ENCODE results near the gene MAN2B1.
A peak's percentile ranks its signal among the peaks of the same experiment; 100 is the strongest.
"Not testable (repeated sequence)": the region's sequence is repeated elsewhere in the genome, so short reads cannot be mapped to it uniquely, and the experiment has no call there.

MAN2B1 gene

DNA sequence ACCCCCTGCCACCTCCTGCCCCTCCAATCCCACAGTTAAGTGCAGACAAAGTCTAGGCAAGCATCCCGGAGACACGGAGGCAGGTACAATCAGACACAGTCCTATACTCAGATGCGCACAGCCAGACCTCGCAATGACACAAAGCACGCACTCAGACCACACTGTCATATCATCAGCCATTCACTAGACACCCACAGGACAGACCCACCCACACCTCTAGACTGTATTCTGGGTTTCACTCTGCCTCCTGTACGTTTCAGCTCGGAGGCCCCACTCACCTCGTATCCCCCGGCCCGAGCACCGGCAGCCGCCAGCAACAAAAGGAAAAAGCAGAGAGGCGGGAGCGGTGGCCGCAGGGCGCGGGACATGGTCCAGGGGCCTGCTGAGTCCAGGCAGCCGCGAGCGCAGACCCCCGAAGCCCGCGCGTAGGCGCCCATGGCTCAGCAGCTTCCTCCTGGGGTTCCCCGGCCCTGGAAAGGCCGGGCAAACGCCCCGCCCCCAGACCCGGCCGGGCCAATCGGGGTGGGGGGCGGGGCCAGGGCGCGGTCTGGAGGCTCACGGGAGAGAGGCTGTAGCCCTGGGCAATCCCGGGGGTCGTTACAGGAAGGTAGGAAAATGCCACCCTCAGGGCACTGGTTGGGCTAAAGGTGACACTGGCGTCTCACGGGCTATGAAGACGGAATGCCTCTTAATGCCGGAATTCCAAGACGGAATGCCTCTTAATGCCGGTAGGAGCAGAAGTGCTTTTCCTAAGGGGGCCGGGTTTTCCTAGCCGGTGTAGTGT, at the start of gene MAN2B1, which contains the start of gene WDR83:
Gene MAN2B1 (minus strand): TSS at position 478 of the 784 bp plus-strand sequence. CDS start 41 bp downstream, at position 437.
Gene WDR83 (plus strand): TSS at position 543 of the 784 bp plus-strand sequence. CDS start 2,984 bp downstream, outside the sequence.
- DNase-seq (ENCODE audit: low read depth): peak; percentile 72

DNA sequence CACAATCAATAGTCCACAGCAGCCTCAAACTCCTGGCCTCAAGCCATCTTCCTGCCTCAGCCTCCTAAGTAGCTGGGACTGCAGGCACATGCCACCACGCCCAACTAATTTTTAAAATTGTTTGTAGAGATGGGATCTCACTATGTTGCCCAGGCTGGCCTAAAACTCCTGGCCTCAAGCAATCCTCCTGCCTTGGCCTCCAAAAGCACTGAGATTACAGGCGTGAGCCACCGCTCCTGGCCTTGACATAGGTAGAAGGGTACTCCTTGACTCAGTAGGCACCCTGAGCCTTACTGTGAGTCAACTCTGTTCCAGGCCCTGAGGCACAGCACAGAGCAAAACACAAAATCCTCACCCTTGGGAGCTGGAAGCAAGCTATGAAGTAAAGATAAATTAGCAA, 49.4 kb upstream of the MAN2B1 start:
- DNase-seq (ENCODE audit: low read depth): no peak

DNA sequence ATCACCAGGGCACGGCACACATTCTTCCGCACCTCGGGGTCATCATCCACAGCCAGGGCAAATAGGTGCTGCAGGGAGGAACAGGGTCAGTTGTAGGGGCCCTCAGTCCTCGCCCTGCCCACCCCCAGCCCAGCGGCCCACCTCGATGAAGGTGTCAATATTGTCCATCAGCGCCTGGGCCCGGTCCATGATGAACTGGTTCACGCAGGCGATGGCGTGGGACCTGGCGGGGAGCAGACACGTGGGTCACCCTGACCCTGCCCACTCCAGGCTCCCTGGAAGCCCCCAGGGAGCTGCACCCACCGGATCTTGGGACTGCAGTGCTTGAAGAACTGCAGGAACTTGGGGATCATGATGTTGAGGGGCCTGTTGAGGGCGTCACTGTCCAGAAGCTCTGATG, 48.6 kb upstream of the MAN2B1 start:
- DNase-seq (ENCODE audit: low read depth): no peak

DNA sequence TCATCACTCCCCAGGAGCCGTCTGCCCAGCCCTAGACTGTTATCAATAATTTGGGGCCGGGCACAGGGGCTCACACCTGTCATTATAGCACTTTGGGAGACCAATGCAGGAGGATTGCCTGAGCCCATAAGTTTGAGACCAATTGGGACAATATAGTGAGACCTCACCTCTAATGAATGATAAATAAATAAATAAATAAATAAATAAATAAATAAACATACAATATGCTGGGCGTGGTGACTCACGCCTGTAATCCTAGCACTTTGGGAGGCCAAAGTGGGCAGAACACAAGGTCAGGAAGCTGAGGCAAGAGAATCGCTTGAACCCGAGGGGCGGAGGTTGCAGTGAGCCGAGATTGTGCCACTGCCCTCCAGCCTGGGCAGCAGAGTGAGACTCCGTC, 46.8 kb upstream of the MAN2B1 start:
- DNase-seq (ENCODE audit: low read depth): not testable (repeated sequence)

DNA sequence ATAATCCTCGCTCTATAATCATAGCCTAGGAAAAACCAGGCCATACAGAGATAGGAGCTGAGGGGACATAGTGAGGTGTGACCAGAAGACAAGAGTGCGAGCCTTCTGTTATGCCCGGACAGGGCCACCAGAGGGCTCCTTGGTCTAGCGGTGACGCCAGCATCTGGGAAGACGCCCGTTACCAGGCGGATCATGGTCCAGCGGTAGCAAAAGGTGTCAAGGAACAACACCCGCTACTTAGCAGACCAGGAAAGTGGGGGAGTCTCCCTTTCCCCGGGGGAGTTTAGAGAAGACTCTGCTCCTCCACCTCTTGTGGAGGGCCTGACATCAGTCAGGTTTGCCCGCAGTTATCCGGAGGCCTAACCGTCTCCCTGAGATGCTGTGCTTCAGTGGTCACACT, 45.5 kb upstream of the MAN2B1 start:
- DNase-seq (ENCODE audit: low read depth): not testable (repeated sequence)

DNA sequence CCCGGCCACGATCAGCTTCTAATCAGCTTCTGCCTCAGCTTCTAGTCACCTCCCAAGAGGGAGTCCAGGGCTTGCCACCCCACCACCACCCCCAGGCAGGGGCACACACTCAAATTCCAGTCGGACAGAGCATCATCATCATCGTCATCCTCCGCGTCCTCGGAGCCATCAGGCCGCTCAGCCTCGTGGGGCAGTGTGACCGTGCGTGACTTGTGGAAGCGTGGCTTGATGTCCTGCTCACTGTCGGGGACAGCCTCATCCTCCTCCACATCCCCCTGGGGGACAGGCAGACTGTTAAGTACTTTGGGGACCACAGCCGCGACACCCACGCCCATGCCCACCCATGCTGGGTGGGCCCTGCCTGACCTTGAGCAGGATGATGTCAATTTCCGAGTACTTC, 44.6 kb upstream of the MAN2B1 start:
- DNase-seq (ENCODE audit: low read depth): no peak

DNA sequence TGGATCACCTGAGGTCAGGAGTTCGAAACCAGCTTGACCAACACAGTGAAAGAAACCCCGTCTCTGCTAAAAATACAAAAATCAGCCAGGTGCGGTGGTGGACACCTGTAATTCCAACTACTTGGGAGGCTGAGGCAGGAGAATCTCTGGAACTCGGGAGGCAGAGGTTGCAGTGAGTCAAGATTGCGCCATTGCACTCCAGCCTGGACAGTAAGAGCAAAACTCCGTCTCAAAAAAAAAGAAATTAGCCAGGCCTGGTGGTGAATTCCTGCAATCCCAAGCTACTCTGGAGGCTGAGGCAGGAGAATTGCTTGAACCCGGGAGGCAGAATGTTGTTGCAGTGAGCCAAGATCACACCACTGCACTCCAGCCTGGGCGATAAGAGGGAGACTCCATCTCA, 42.1 kb upstream of the MAN2B1 start:
- DNase-seq (ENCODE audit: low read depth): no peak

DNA sequence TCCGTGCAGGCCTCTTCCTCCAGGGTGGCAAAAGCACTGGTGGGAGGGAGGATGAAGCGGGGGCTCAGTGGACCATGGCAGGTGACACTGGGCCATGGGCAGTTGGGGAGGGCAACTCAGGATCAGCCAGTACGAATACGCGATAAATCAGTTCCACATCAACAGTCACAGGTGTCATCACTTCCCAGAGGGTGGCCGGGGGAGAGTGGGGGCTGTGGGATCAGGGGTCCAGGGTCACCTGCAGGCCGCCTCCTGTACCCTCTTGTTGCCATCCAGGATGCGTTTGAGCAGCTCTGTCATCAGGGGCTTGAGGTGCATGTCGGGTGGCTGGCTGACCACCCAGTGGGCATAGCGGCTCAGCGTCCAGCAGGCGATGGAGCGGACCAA, 39.8 kb upstream of the MAN2B1 start:
- DNase-seq (ENCODE audit: low read depth): no peak

DNA sequence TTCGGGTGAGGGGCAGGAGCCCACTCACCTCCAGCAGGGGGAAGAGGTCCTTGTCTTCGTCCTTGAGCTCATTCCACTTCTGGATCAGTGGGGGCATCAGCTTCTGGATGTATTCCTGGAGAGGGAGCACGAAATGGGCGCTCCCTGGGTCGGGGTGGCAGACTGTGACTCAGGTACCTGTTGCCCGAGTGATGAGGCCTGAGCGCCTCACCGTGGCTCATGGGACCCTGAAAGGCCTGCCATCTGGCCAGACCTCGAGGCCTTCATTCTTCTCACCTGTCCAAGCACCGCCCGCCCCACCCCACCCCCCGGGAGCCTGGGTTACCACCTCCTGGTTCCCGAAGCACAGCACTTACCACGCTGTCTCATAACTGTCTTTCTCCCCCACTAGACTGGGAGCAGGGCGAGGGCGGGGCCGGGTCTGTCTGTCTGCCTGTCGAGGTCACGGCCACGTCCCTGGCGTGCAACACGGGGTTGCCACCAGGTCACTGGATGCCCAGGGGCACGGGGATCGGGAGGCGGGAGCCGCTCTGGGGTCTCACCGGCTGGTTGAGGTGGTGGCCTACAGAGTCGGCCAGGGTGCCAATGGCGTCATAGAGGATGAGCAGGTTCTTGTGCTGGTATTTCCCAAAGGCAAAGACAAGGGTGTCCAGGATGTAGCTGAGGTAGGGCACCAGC, 39.3 kb upstream of the MAN2B1 start:
- DNase-seq (ENCODE audit: low read depth): no peak

DNA sequence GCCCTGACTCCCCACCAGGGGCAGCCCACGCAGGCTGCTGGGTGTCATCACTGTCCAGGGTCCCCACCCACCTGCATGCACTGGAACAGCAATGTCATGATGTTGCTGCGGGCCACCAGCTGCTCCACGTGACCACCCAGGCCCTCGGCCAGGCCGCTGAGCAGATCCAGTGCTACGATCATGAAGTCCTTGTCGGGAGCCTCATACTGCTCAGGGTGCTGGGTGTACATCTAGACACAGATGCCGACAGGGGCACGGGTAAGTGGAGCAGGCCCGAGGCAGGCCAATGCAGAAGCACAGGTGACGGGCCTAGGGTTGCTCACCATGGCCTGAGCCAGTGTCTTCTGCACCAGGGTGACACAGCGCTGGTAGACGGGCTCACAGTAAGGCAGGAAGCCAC, 38.6 kb upstream of the MAN2B1 start:
- DNase-seq (ENCODE audit: low read depth): no peak

DNA sequence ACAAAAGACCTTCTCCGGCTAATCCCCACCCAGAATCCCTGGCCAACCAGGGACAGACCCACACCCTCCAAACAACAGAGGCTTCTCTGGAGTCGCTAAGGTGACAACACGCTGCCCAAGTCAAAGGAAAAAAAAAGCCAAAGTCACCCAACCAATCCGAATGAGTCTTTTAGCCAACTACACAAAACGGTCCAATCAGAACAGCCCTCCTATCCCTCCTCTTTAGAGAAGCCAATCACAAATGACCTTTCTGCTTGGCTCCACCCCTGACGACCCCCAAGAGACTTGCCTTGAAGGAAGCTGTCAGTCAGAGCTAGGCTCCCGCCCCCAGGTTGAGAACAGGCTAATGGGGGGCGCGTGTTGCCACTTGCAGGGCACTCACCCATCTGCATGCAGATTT, 36.5 kb upstream of the MAN2B1 start:
- no peak for DNase-seq (ENCODE audit: low read depth)

DNA sequence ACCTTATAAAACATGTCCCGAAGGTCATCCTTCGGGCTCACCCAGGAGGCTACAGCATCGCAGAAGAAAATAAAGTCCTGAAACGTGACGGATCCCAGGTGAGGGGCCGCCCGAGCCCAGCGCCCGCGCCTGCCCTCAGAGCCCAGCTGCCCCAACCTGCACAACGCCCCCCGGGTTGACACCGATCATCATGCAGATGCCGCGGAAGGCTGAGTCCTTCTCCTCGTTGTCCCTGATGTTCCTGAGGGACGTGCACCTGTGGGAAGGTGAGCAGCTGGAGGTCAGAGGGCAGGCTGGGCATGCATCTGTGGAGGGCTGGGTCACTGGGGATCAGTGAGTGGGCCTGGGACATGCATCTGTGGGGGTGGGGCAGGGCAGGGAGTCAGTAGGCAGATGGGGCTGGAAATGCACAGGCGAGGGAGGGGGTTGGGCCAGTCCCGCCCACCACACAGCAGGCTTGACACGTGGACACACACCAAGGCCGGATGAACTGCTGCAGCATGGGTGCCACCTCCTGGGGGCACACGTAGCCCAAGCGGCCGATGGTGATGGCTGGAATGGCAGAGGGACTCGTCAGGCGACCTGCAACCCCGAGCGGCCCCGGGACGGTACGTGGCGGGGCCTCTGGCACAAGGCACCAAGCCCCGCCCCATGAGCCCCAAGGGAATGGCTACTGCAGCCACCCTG, 35.2 kb upstream of the MAN2B1 start:
- no peak for DNase-seq (ENCODE audit: low read depth)

DNA sequence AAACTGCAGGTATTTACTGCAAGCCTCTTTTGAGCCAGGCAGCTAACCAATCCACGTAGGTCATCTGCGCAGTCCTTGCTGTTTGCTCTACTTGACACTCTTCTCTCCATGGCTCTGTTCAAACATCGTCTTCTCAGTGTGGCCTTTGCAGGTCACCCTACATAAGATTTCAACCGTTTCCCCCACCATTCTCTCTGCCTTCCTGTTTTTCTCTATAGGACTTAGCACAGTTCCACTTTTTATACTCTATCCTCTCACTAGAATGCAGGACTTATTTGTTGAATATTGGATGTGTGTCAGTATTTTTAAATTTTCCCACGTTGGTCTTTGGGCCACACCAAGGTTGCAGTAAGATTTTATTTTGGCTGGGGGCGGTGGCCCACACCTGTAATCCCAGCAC, 31.6 kb upstream of the MAN2B1 start:
- no peak for DNase-seq (ENCODE audit: low read depth)

DNA sequence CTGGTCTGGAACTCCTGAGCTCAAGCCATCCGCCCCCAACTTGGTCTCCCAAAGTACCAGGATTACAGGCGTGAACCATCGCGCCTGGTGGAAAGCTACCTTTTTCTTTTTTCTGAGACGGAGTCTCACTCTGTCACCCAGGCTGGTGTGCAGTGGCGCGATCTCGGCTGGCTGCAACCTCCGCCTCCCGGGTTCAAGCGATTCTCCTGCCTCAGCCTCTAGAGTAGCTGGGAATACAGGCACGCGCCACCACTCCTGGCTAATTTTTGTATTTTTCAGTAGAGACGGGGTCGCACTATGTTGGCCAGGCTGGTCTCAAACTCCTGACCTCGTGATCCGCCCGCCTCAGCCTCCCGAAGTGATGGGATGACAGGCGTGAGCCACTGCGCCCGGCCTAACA, 30.9 kb upstream of the MAN2B1 start:
- not testable (repeated sequence) for DNase-seq (ENCODE audit: low read depth)

DNA sequence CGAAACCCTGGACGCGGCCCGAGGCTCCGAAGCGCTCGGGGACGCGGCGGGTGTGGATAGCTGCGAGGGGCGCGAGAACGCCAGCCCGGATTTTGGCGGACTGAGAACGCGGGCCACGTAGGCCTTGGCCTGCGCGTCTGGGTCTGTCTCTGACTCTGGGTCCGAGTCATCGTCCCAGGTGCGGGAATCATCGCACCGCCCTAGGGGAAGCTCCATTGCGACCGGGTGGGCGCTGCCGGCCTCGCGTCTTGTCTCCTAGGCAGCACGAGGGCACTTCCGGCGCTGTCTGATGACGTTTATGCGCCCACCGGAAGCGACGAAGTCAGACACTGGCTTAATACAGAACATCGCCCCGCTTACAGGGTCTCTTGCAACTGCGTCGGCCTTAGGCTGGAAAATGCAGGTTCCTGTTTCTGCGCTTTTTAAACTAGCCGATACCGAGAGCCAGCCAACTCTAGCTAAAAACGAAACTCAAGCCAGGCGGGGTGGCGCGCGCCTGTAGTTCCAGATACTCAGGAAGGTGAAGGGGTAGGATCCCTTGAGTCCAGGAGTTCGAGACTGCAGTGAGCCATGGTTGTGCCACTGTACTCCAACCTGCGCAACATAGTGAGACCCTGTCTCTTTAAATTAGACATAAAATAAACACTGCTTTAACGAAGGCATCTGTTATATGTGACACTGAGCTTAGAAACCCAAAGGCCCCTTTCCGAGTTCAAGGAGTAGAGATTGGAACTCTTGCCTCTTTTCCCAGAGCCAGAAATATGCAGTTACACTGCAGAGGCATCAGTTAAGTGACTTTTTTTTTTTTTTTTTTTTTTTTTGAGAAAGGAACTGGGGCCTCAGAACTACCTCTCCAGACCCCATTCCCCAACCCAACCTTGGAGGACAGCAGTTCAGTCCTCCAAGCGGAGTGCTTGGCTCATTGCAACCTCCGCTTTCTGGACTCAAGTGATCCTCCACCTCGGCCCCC, 30.1 kb upstream of the MAN2B1 start, which contains the start of gene FBXW9:
Gene FBXW9 (minus strand): TSS at position 266 of the 970 bp plus-strand sequence. CDS start 50 bp downstream, at position 216.
- DNase-seq (ENCODE audit: low read depth): peak; percentile 94

DNA sequence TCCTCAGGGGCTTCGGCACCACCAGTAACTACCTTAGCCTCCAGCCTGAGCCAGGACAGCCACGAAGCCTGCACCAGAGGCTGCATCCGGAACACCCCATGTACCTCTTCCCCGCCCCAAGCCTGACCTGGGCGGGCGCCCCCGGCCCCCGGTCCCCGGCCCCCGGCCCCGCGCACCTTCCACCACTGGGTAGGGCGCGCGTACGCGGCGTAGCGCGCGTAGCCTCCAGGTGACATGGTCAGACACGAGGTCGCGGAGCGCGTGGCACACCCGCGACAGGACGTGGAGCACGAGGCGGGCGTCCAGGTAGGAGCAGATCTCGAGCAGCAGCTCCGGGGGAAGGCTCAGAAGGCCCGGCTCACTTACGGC, 29.4 kb upstream of the MAN2B1 start:
- DNase-seq (ENCODE audit: low read depth): no peak

DNA sequence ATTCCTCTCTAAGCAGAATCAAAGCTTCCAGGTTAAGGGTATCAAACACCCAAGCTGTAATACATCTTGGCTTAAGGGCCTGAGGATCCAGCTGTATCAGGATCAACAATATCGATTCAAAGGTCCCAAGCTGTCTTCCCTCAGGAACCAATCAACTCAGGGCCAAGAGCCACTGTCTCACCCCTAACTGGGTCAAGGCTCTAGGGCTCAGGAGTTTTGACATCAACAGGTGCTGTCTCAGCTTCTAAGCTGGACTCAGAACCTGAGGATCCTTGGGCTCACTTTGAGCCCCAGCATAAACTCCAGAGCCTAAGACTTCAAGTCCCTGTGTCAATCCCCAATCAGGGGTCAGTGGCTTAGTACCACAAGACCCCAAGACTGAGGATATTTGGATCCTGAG, 29.0 kb upstream of the MAN2B1 start:
- DNase-seq (ENCODE audit: low read depth): no peak

DNA sequence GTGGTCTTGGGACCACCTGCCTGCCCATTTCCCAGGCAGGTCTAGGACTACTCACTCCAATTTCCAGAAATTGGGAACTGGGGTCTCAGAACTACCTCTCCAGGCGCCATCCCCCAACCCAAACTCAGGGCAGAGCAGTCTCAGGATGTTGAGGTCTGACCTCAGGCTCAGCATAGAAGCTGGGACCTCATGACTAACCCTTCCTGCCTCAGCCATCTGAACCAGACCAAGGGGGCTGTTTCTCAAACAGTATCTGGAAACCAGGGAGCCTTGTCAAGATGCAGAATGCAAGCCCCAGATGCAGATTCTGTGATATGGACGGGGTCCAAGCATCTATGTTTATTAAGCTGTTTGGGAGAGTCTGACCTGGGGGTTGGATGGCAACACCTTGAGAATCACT, 28.6 kb upstream of the MAN2B1 start:
- no peak for DNase-seq (ENCODE audit: low read depth)

DNA sequence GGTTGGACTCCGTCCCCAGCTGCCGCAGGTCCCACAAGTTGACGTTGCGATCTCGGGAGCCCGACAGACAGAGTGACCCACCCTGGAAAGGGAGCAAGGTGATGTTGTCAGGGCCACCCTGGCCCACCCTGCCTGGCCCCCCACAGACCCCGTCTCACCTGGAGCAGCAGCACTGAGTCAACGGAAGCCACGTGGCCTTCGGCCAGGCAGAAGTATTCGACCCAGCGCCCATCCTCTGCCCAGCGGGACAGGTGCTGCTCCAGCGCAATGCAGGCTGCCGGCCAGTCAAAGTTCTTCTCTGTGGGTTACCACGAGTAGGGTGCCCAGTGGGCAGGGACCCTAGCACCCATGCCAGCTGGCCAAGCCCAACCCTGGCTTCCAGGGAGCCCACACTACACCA, 28.1 kb upstream of the MAN2B1 start:
- DNase-seq (ENCODE audit: low read depth): no peak

DNA sequence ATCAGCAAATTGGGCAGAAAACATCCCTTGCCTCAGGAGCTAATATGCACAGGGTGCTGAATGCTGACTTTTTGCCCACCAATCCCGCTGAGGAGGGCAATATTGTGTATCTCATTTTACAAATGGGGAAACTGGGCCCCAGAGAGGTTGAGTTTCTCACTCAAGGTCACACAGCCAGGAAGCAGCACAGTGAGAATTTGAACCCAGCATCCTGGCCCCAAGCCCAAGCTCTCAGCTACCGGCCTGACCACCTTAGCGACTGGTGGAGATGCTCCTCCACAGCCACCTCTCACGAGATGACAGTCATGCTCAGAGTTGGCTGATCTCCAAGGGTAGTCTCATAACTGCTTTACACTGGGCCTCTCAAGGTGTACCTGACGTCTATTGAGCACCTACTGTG, 26.4 kb upstream of the MAN2B1 start:
- no peak for DNase-seq (ENCODE audit: low read depth)

DNA sequence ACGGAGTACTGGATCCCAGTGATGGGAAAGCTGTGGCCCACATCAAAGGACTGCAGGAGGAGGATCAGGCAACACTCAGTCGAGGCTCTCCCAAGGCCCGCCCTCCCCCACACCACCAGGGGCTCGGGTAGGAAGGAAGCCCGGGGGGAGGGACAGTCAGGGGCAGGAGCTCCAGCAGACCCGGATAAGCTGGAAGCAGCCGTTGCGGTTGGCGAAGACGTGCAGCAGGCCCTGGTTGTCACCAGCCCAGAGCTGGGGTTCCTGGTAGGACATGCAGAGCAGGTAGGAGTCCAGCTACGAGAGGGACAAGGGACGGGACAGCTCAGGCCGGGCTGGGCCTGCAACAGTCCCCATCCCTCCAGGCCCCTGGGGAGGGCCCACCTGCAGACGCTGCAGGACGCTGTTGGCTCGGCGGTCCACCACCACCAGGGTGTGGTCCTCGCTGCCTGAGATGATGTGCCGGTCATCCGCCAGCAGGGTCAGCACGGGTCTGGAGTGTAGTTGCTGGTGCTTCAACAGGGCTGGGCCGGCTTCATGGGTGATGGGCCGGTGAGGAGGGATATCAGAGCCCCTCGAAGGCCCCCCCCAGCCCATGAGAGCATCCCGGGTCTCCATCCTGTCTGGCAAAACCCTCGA, 23.2 kb upstream of the MAN2B1 start:
- no peak for DNase-seq (ENCODE audit: low read depth)
